HEK293T (cell line): Measurements from ENCODE around the gene TTLL4.
"Not testable (repeated sequence)": the region's sequence is repeated elsewhere in the genome, so short reads cannot be mapped to it uniquely, and the experiment has no call there.

Experiments
- BHLHE40 ChIP-seq: fragments of 450-650 bp; IDR thresholded peaks from 2 replicates; pipeline ENCODE4 v1.6.1; 2016; ENCODE audit warnings: mild to moderate bottlenecking, moderate library complexity, borderline replicate concordance
- ELF4 ChIP-seq: fragments of 450-650 bp; IDR thresholded peaks from 2 replicates; pipeline ENCODE4 v1.6.1; 2017; ENCODE audit warnings: antibody characterized with exemption
- FOXA1 ChIP-seq: fragments of 450-650 bp; IDR thresholded peaks from 2 replicates; pipeline ENCODE4 v1.6.1; 2016; ENCODE audit warnings: mild to moderate bottlenecking
- FOXM1 ChIP-seq: fragments of 450-650 bp; IDR thresholded peaks from 2 replicates; pipeline ENCODE4 v1.6.1; 2017; ENCODE audit warnings: mild to moderate bottlenecking, borderline replicate concordance
- HDGF ChIP-seq: fragments of 450-650 bp; IDR thresholded peaks from 2 replicates; pipeline ENCODE4 v1.6.1; 2017; ENCODE audit warnings: antibody characterized with exemption, borderline replicate concordance
- L3MBTL2 ChIP-seq: fragments of 450-650 bp; conservative IDR thresholded peaks from 2 replicates; pipeline ENCODE4 v1.6.1; 2016; ENCODE audit warnings: mild to moderate bottlenecking
- NFRKB ChIP-seq: fragments of 450-650 bp; IDR thresholded peaks from 2 replicates; pipeline ENCODE4 v1.6.1; 2016; ENCODE audit warnings: mild to moderate bottlenecking, moderate library complexity
- SP1 ChIP-seq: fragments of 450-650 bp; IDR thresholded peaks from 2 replicates; pipeline ENCODE4 v1.6.1; 2017
- SUZ12 ChIP-seq: fragments of 450-650 bp; IDR thresholded peaks from 2 replicates; pipeline ENCODE4 v1.6.1; 2016; ENCODE audit warnings: mild to moderate bottlenecking
- TARDBP ChIP-seq: fragments of 450-650 bp; IDR thresholded peaks from 2 replicates; pipeline ENCODE4 v1.6.1; 2016
- ZNF384 ChIP-seq: fragments of 450-650 bp; IDR thresholded peaks from 2 replicates; pipeline ENCODE4 v1.6.1; 2016

DNA sequence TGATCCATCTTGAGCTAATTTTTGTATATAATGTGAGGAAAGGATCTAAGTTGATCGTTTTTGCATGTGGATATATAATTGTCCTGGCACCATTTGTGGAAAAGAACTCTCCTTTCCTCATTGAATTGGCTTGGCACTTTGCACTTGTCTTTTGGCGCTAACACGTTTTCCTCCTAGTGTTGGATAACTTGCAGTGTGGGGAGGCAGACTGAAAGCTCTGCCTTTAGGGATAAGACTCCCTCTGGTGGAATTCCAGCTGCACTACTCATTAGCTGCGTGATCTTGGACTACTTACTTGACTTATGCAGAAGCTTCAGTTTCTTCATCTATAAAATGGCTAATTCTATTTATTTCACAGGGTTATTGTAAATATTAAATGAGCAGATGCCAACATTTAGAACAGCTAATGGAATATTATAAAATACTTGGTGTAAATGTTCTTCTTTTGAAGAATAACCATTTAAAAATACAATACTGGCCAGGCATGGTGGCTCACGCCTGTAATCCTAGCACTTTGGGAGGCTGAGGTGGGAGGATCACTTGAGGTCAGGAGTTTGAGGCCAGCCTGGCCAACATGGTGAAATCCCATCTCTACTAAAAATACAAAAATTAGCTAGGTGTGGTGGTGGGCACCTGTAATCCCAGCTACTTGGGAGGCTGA is 23.1 kb upstream of the TTLL4 start:
- TF ChIP-seq HDGF, BHLHE40, FOXA1, SUZ12, TARDBP, ELF4, L3MBTL2, SP1, FOXM1, ZNF384, NFRKB: not testable (repeated sequence)
